ENCODE results near the gene NPAS2.

The NPAS2 gene

GRCh38 chr2:101045330-101045729 lies 225.4 kb downstream of the NPAS2 start:
- no peak for TF ChIP-seq CTCF (IDR thresholded peaks at IDR 0.05; ENCODE audit: control insufficient read depth, insufficient read depth, low read depth, low read length, missing control alignments)
- no peak for DNase-seq (ENCODE audit: low read depth)
- H3K4me3 ChIP-seq (ENCODE audit: control insufficient read depth, low read depth, low read length): no peak overlapping the region

Data from AG09309 (cell line).